Endodermal cell (in vitro differentiated cells): ENCODE measurements around the gene MIA3. TPM values are rescaled to one million over a fixed set of nuclear protein-coding genes. Genes with fewer than 3 reads are reported as not detected.

ENCODE experiments used
- DNase-seq: peaks from one replicate; pipeline ENCODE4 v3.0.0-alpha.2; 2017
- H3K27ac ChIP-seq: 2 replicates; pipeline ENCODE4 v1.5.1; 2013; ENCODE audit warnings: mild to moderate bottlenecking, low read depth, low read length, moderate library complexity
- H3K27me3 ChIP-seq: 2 replicates; pipeline ENCODE4 v1.6.1; 2013; ENCODE audit warnings: mild to moderate bottlenecking, low read length, moderate library complexity; ENCODE audit not compliant: insufficient read depth, control insufficient read depth, poor library complexity, severe bottlenecking
- H3K36me3 ChIP-seq: 2 replicates; pipeline ENCODE4 v1.7.0; 2013; ENCODE audit warnings: mild to moderate bottlenecking, low read length, moderate library complexity; ENCODE audit not compliant: control insufficient read depth, insufficient read depth
- H3K4me1 ChIP-seq: one replicate; pipeline ENCODE4 v1.7.0; 2013; ENCODE audit warnings: low read length; ENCODE audit not compliant: control insufficient read depth, insufficient read depth
- H3K4me3 ChIP-seq: 2 replicates; pipeline ENCODE4 v1.5.1; 2013; ENCODE audit warnings: mild to moderate bottlenecking, low read length, moderate library complexity
- H3K9ac ChIP-seq: 2 replicates; pipeline ENCODE4 v1.6.1; 2013; ENCODE audit warnings: mild to moderate bottlenecking, low read length, moderate library complexity; ENCODE audit not compliant: poor library complexity, severe bottlenecking; ENCODE audit errors: extremely low read depth
- H3K9me3 ChIP-seq: 2 replicates; pipeline ENCODE4 v1.6.1; 2013; ENCODE audit warnings: mild to moderate bottlenecking, low read length, moderate library complexity; ENCODE audit not compliant: control insufficient read depth
- H3K27ac Mint-ChIP-seq: 2 replicates; pipeline ENCODE4 v1.8.0; 2020; ENCODE audit warnings: mixed read lengths
- H3K27me3 Mint-ChIP-seq: 2 replicates; pipeline ENCODE4 v1.8.0; 2021; ENCODE audit warnings: mild to moderate bottlenecking, mixed read lengths; ENCODE audit not compliant: insufficient read depth
- H3K36me3 Mint-ChIP-seq: 2 replicates; pipeline ENCODE4 v1.8.0; 2020; ENCODE audit warnings: low read depth, mixed read lengths
- H3K4me1 Mint-ChIP-seq: 2 replicates; pipeline ENCODE4 v1.8.0; 2020; ENCODE audit warnings: mixed read lengths
- H3K4me3 Mint-ChIP-seq: 2 replicates; pipeline ENCODE4 v1.8.0; 2020; ENCODE audit warnings: mild to moderate bottlenecking, moderate library complexity, mixed read lengths
- H3K9me3 Mint-ChIP-seq: 2 replicates; pipeline ENCODE4 v1.8.0; 2020; ENCODE audit warnings: mild to moderate bottlenecking, mixed read lengths
- WGBS, 2 experiments: methylation state at CpG; one replicate each; pipeline versions ENCODE4 v1.1.5 to v1.1.7; 2013; ENCODE audit warnings: missing lambda C conversion rate in 2 of 2, mixed read lengths in 1 of 2; ENCODE audit not compliant: insufficient coverage in 1 of 2, insufficient read length in 1 of 2; 5-methylcytosine and 5-hydroxymethylcytosine counted together
- total RNA-seq, 2 donors: library from RNA; stranded (reverse); fragmentation: NEBNext Ultra II Directional in 1 of 2; extraction: Animal tissue kit (Norgen Biotek cat#: 25700) in 1 of 2; gene quantifications; 2 replicates in 1 of 2; 3 replicates in 1 of 2; pipeline ENCODE4 v1.2.1, GENCODE V29; 2021
- TF ChIP-seq, protein P1 (sequence below): fragments of 200-600 bp; sonication (generic); conservative IDR thresholded peaks from 2 replicates; pipeline ENCODE4 v1.5.0; 2021; ENCODE audit warnings: antibody characterized with exemption, mild to moderate bottlenecking

MIA3 gene
- total RNA-seq, 2 donors from 2014 or later, result 69.9 to 76.8 TPM

DNA sequence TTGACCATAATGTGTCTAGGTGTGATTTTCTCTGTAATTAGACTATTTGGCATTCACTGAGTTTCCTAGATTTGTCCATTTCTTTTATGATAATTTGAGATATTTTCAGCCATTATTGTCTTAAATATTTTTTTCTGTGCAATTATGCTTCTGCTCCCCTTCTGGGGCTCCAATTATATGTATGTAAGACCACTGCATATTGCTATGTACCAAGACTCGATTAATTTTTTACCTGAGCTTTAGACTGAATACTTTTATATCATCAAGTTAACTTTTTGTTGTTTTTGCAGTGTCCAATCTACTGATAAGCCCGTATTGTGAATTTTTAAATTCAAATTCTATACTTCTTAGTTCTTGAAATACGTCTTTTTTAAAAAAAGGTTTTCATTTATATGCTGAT lies 23.1 kb upstream of the MIA3 start:
- TF ChIP-seq, protein P1, sequence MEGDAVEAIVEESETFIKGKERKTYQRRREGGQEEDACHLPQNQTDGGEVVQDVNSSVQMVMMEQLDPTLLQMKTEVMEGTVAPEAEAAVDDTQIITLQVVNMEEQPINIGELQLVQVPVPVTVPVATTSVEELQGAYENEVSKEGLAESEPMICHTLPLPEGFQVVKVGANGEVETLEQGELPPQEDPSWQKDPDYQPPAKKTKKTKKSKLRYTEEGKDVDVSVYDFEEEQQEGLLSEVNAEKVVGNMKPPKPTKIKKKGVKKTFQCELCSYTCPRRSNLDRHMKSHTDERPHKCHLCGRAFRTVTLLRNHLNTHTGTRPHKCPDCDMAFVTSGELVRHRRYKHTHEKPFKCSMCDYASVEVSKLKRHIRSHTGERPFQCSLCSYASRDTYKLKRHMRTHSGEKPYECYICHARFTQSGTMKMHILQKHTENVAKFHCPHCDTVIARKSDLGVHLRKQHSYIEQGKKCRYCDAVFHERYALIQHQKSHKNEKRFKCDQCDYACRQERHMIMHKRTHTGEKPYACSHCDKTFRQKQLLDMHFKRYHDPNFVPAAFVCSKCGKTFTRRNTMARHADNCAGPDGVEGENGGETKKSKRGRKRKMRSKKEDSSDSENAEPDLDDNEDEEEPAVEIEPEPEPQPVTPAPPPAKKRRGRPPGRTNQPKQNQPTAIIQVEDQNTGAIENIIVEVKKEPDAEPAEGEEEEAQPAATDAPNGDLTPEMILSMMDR, result no peak
- H3K4me1 ChIP-seq, result no peaks in the 10 kb centered on the region
- Mint-ChIP-seq H3K27ac (no peak overlapping the region), H3K36me3 (no peaks in the 10 kb centered on the region), H3K4me1 (peaks cover 7% of the 10 kb centered on the region), H3K9me3 (peaks cover 7% of the 10 kb centered on the region), H3K4me3 (no peak overlapping the region), H3K27me3 (peaks cover 26% of the 10 kb centered on the region)
- H3K9ac ChIP-seq, result no peak overlapping the region
- no peak for DNase-seq
- no peak overlapping the region for H3K4me3 ChIP-seq
- 92 to 96% methylated on average over 2 to 3 of the region's 3 CpGs for WGBS, 2 experiments
- H3K36me3 ChIP-seq, result no peaks in the 10 kb centered on the region
- no peak overlapping the region for H3K27ac ChIP-seq
- H3K9me3 ChIP-seq, result peaks cover 11% of the 10 kb centered on the region
- H3K27me3 ChIP-seq, result peaks cover 48% of the 10 kb centered on the region

DNA sequence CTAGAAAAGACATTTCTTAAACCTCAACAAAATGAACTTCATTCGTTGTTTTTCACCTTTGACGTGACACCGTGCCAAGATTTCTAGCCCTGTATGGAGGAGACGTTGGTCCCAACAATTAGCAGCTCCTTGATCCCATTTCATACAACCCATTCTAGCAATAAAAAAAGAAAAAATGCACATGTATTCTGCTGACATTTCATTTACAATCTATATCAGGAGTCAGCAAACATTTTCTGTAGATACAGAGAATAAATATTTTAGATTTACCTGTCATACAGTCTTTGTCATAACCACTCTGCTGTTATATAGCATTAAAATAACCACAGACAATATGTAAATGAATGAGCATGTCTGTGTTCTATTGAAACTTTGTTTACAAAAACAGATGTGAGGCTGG lies 21.2 kb upstream of the MIA3 start:
- DNase-seq, result no peak

GRCh38 chr1:222600281-222600680 lies 17.6 kb upstream of the MIA3 start:
- H3K9ac ChIP-seq, result no peak overlapping the region
- Mint-ChIP-seq H3K9me3 (no peaks in the 10 kb centered on the region), H3K27me3 (peaks cover 33% of the 10 kb centered on the region), H3K27ac (no peak overlapping the region), H3K4me3 (no peak overlapping the region), H3K36me3 (no peaks in the 10 kb centered on the region), H3K4me1 (no peaks in the 10 kb centered on the region)
- H3K27ac ChIP-seq, result no peak overlapping the region
- 92 to 100% methylated on average over 1 of the region's 1 CpG for WGBS, 2 experiments
- H3K9me3 ChIP-seq, result peaks cover 1% of the 10 kb centered on the region
- no peaks in the 10 kb centered on the region for H3K36me3 ChIP-seq
- TF ChIP-seq, protein P1, result no peak
- DNase-seq, result no peak
- H3K4me1 ChIP-seq, result no peaks in the 10 kb centered on the region
- H3K4me3 ChIP-seq, result no peak overlapping the region
- H3K27me3 ChIP-seq, result peaks cover 33% of the 10 kb centered on the region

More for the DNA sequence above, 21.2 kb upstream of the MIA3 start:
- Histone ChIP-seq H3K4me1 (no peaks in the 10 kb centered on the region), H3K27ac (no peak overlapping the region), H3K36me3 (no peaks in the 10 kb centered on the region), H3K9ac (no peak overlapping the region), H3K27me3 (peaks cover 50% of the 10 kb centered on the region), H3K4me3 (no peak overlapping the region), H3K9me3 (peaks cover 11% of the 10 kb centered on the region)
- no peaks in the 10 kb centered on the region for H3K36me3 Mint-ChIP-seq
- H3K4me1 Mint-ChIP-seq, result no peaks in the 10 kb centered on the region
- TF ChIP-seq, protein P1, result no peak
- WGBS, 2 experiments, result 92 to 93% methylated on average over 3 to 4 of the region's 4 CpGs
- H3K4me3 Mint-ChIP-seq, result no peak overlapping the region
- H3K27me3 Mint-ChIP-seq, result peaks cover 36% of the 10 kb centered on the region
- H3K27ac Mint-ChIP-seq, result no peak overlapping the region
- H3K9me3 Mint-ChIP-seq, result peaks cover 7% of the 10 kb centered on the region
